SK-N-SH (cell line): ENCODE data around the gene UBE3D.

Experiments used
- CTCF ChIP-seq: fragments of 200-600 bp; sonication (generic); IDR thresholded peaks from 2 replicates; pipeline ENCODE4 v1.6.1; 2017; ENCODE audit warnings: antibody characterized with exemption, mild to moderate bottlenecking, moderate library complexity
- EP300 ChIP-seq, 2 experiments: IDR thresholded peaks; 2 replicates each; pipeline versions ENCODE4 v1.4.0 to v1.6.1; 2012; ENCODE audit warnings: borderline replicate concordance in 1 of 2, low read depth in 1 of 2, low read length in 1 of 2
- EZH2phosphoT487 ChIP-seq: fragments of 200-600 bp; sonication (generic); IDR thresholded peaks from 2 replicates; pipeline ENCODE4 v1.6.1; 2017; ENCODE audit warnings: low read depth, mixed run types, mild to moderate bottlenecking, antibody characterized with exemption, moderate library complexity, borderline replicate concordance
- GATA2 ChIP-seq: sonication (generic); formaldehyde crosslinking; IDR thresholded peaks from 2 replicates; pipeline ENCODE4 v1.5.0; 2020; ENCODE audit warnings: mild to moderate bottlenecking, missing genetic modification reagents
- JUND ChIP-seq: IDR thresholded peaks from 2 replicates; pipeline ENCODE4 v1.4.0; 2012
- MAX ChIP-seq: IDR thresholded peaks from 2 replicates; pipeline ENCODE4 v1.4.0; 2012; ENCODE audit warnings: low read depth
- POLR2AphosphoS5 ChIP-seq: IDR thresholded peaks from 2 replicates; pipeline ENCODE4 v1.6.1; 2012; ENCODE audit warnings: low read depth, low read length
- RAD21 ChIP-seq: IDR thresholded peaks from 2 replicates; pipeline ENCODE4 v1.6.1; 2012; ENCODE audit warnings: mild to moderate bottlenecking, low read length
- TEAD4 ChIP-seq: IDR thresholded peaks from 2 replicates; pipeline ENCODE4 v1.4.0; 2012; ENCODE audit warnings: mild to moderate bottlenecking, borderline replicate concordance; ENCODE audit not compliant: insufficient read depth
- USF2 ChIP-seq: fragments of 150-350 bp; IDR thresholded peaks from 2 replicates; pipeline ENCODE4 v1.6.1; 2017; ENCODE audit warnings: antibody characterized with exemption, low read length, low read depth, borderline replicate concordance
- ZBTB33 ChIP-seq: IDR thresholded peaks from 2 replicates; pipeline ENCODE4 v1.4.0; 2012; ENCODE audit warnings: low read depth, borderline replicate concordance

- no peak for TF ChIP-seq POLR2AphosphoS5
- peak; percentile 91 for TF ChIP-seq RAD21
- TF ChIP-seq USF2 = no peak
- TF ChIP-seq CTCF = peak; percentile 92
- TF ChIP-seq ZBTB33 = no peak
- TF ChIP-seq TEAD4 = no peak
- no peak for TF ChIP-seq EZH2phosphoT487
- no peak for TF ChIP-seq JUND
- no peak for TF ChIP-seq MAX
- TF ChIP-seq EP300 (IDR thresholded peaks at IDR 0.05; ENCODE audit: borderline replicate concordance in 1 of 2, low read depth in 1 of 2, low read length in 1 of 2) = no peak
- TF ChIP-seq GATA2 (CRISPR knock-in tag) = no peak
These were observed 10.2 kb downstream of the UBE3D start for GRCh38 chr6:83055366-83055964.
